A673 (cell line): Measurements from ENCODE around the gene PPM1M. TPM values are rescaled to one million over a fixed set of nuclear protein-coding genes. Genes with fewer than 3 reads are reported as not detected.

Source experiments
- BruUV-seq: library from RNA; stranded (reverse); fragments of 400-500 nt; replicated peaks from 2 replicates; lab custom pipeline; 2021; lab: Mats Ljungman, UMichigan
- CTCF ChIA-PET: fragments of 300-600 bp; sonication (Branson Sonifier 250); formaldehyde crosslinking; loops from one replicate; lab custom pipeline; 2022; ENCODE audit warnings: antibody characterized with exemption; lab: Charles Lee
- POLR2A ChIA-PET: fragments of 300-600 bp; sonication (Branson Sonifier 250); formaldehyde crosslinking; loops from one replicate; lab custom pipeline; 2022; ENCODE audit warnings: antibody characterized with exemption; ENCODE audit not compliant: low non-redundant PET; lab: Charles Lee
- DNase-seq: peaks from one replicate; pipeline ENCODE4 v3.0.0-alpha.2; 2015; ENCODE audit warnings: low spot score
- H3K27ac ChIP-seq: fragments of 200-600 bp; sonication (generic); 2 replicates; pipeline ENCODE4 v1.5.1; 2016; ENCODE audit warnings: mixed run types, low read depth, mild to moderate bottlenecking, mixed read lengths, antibody characterized with exemption, low read length; ENCODE audit not compliant: poor library complexity, severe bottlenecking
- H3K27me3 ChIP-seq: fragments of 200-600 bp; sonication (generic); replicated peaks from 2 replicates; pipeline ENCODE4 v1.6.1; 2017; ENCODE audit warnings: mixed run types, low read depth, mild to moderate bottlenecking, mixed read lengths, antibody characterized with exemption, low read length; ENCODE audit not compliant: insufficient read depth, poor library complexity
- H3K36me3 ChIP-seq: fragments of 200-600 bp; sonication (generic); 2 replicates; pipeline ENCODE4 v1.6.1; 2016; ENCODE audit warnings: mixed run types, mild to moderate bottlenecking, mixed read lengths, antibody characterized with exemption, low read length; ENCODE audit not compliant: insufficient read depth, poor library complexity, severe bottlenecking
- H3K4me1 ChIP-seq: fragments of 200-600 bp; sonication (generic); 2 replicates; pipeline ENCODE4 v1.6.1; 2017; ENCODE audit warnings: mixed run types, mild to moderate bottlenecking, mixed read lengths, antibody characterized with exemption, low read length; ENCODE audit not compliant: insufficient read depth, poor library complexity, severe bottlenecking
- H3K4me3 ChIP-seq: fragments of 200-600 bp; sonication (generic); 2 replicates; pipeline ENCODE4 v1.5.1; 2016; ENCODE audit warnings: low read depth, mixed run types, mild to moderate bottlenecking, mixed read lengths, low read length; ENCODE audit not compliant: poor library complexity, severe bottlenecking
- H3K9me3 ChIP-seq: fragments of 200-600 bp; sonication (generic); 2 replicates; pipeline ENCODE4 v1.6.1; 2016; ENCODE audit warnings: mixed run types, low read depth, mild to moderate bottlenecking, mixed read lengths, antibody characterized with exemption, low read length; ENCODE audit not compliant: poor library complexity, severe bottlenecking
- CTCF ChIP-seq: fragments of 300-800, 200-600 bp; sonication (generic); conservative IDR thresholded peaks from 2 replicates; pipeline ENCODE4 v1.5.1; 2017; ENCODE audit warnings: low read depth, mild to moderate bottlenecking, antibody characterized with exemption, low read length, moderate library complexity, mixed read lengths
- EZH2 ChIP-seq: fragments of 200-600 bp; sonication (generic); IDR thresholded peaks from 2 replicates; pipeline ENCODE4 v1.6.1; 2017; ENCODE audit warnings: borderline replicate concordance, low read depth, mild to moderate bottlenecking, mixed read lengths, antibody characterized with exemption, low read length; ENCODE audit not compliant: poor library complexity, severe bottlenecking
- intact Hi-C: fragments of 100-400 bp; cut with micrococcal nuclease; formaldehyde crosslinking; loops from one replicate; pipeline ENCODE4 v1.10.0; 2022; ENCODE audit not compliant: unreplicated experiment
- total RNA-seq: library from RNA; stranded (reverse); gene quantifications from 2 replicates; pipeline ENCODE4 v1.2.3, GENCODE V29; 2021

PPM1M gene
- total RNA-seq, 1 experiment from 2014 or later = 3.6 TPM

- Histone ChIP-seq H3K27me3 (no peaks in the 10 kb centered on the region), H3K27ac (no peak overlapping the region), H3K4me3 (no peak overlapping the region), H3K36me3 (no peaks in the 10 kb centered on the region), H3K9me3 (no peaks in the 10 kb centered on the region), H3K4me1 (no peaks in the 10 kb centered on the region)
- TF ChIP-seq CTCF (no peak), EZH2 (no peak)
- no TSS peak for BruUV-seq
- no peak for DNase-seq
- ChIA-PET POLR2A (no interaction called here), CTCF (interaction anchor here (0.7 to 1.7 kb wide), 6 partner anchors 9 to 118 kb away, joined by 3 to 13 read pairs (median 4); partner anchors contain the start of gene TWF2)
- intact Hi-C loops = loop anchor here (5.0 kb wide), 1 partner anchor 226 kb away; the partner anchor contains the start of gene SEMA3G
Measured at GRCh38 chr3:52221141-52221562, 24.4 kb upstream of the PPM1M start.

- ChIA-PET POLR2A (no interaction called here), CTCF (interaction anchor here (1.3 kb wide), 1 partner anchor 10 kb away, joined by 6 read pairs; no protein-coding TSS in a partner anchor)
- no peak for DNase-seq
- intact Hi-C loops = loop anchor here (5.0 kb wide), 1 partner anchor 226 kb away; the partner anchor contains the start of gene SEMA3G
- Histone ChIP-seq H3K36me3 (no peaks in the 10 kb centered on the region), H3K4me3 (no peak overlapping the region), H3K9me3 (no peaks in the 10 kb centered on the region), H3K27me3 (no peaks in the 10 kb centered on the region), H3K27ac (no peak overlapping the region), H3K4me1 (no peaks in the 10 kb centered on the region)
- TF ChIP-seq CTCF = no peak
- TF ChIP-seq EZH2 = no peak
- BruUV-seq = no TSS peak
Measured at GRCh38 chr3:52221563-52222318, 23.8 kb upstream of the PPM1M start.

GRCh38 chr3:52222319-52223221 is 23.0 kb upstream of the PPM1M start:
- CTCF ChIA-PET = no interaction called here
- DNase-seq = no peak
- Histone ChIP-seq H3K27me3 (no peaks in the 10 kb centered on the region), H3K9me3 (no peaks in the 10 kb centered on the region), H3K4me1 (no peaks in the 10 kb centered on the region), H3K27ac (no peak overlapping the region), H3K36me3 (no peaks in the 10 kb centered on the region), H3K4me3 (no peak overlapping the region)
- intact Hi-C loops = loop anchor here (5.0 kb wide), 1 partner anchor 225 kb away; the partner anchor contains the start of gene SEMA3G
- POLR2A ChIA-PET = no interaction called here
- BruUV-seq = no TSS peak
- TF ChIP-seq CTCF (no peak), EZH2 (no peak)
